K562 (cell line): ENCODE measurements around the gene SCUBE1. TPM values are rescaled to one million over a fixed set of nuclear protein-coding genes. Genes with fewer than 3 reads are reported as not detected.

Experiments
- ATAC-seq: fragments of 200-7000 bp; cut with Tn5 transposase; 3 replicates; pipeline ENCODE4 v1.9.1; 2020; ENCODE audit warnings: moderate library complexity
- BruUV-seq: library from RNA; stranded (reverse); fragments of 400-500 nt; replicated peaks from 2 replicates; lab custom pipeline; 2021; lab: Mats Ljungman, UMichigan
- CTCF ChIA-PET: fragments of 300-600 bp; formaldehyde crosslinking; extraction: SDS; loops from one replicate; lab custom pipeline; 2021; ENCODE audit warnings: low intra/inter-chr PET ratio; lab: Yijun Ruan, JAX
- POLR2A ChIA-PET: fragments of 300-600, 350-650 bp; sonication (Branson Sonifier 250); formaldehyde crosslinking; extraction: SDS; loops from one replicate; lab custom pipeline; 2021; ENCODE audit warnings: antibody characterized with exemption, inconsistent platforms; lab: Yijun Ruan, JAX
- DNase-seq, 4 experiments: peaks; one replicate each; pipeline versions ENCODE4 v3.0.0 to v3.0.0-alpha.2; 2011 to 2018; ENCODE audit warnings: low spot score in 3 of 4, mixed read lengths in 3 of 4; ENCODE audit errors: extremely low read depth in 1 of 4
- FAIRE-seq: peaks from 2 replicates; lab custom pipeline; 2011; peaks lifted over from hg19 to GRCh38; lab: Jason Lieb, UNC
- H2AFZ ChIP-seq: 2 replicates; pipeline ENCODE4 v1.6.0; 2011; ENCODE audit warnings: low read depth, low read length, control low read depth, inconsistent platforms
- H3K27ac ChIP-seq: fragments of 200-600 bp; 3 replicates; pipeline ENCODE4 v1.8.0; 2011; ENCODE audit warnings: low read depth, mild to moderate bottlenecking, control low read depth, inconsistent platforms, low read length, moderate library complexity, mixed read lengths; ENCODE audit errors: extremely low read depth
- H3K27me3 ChIP-seq, 2 experiments: fragments of 300-600 bp in 1 of 2; 2 replicates in 1 of 2; 3 replicates in 1 of 2; pipeline versions ENCODE4 v1.6.0 to v1.8.0; 2011; ENCODE audit warnings: inconsistent platforms in 2 of 2, low read length in 2 of 2, mild to moderate bottlenecking in 1 of 2, mixed read lengths in 1 of 2, moderate library complexity in 1 of 2; ENCODE audit not compliant: control insufficient read depth in 2 of 2, insufficient read depth in 2 of 2
- H3K36me3 ChIP-seq: fragments of 300-600 bp; 3 replicates; pipeline ENCODE4 v1.8.0; 2011; ENCODE audit warnings: mild to moderate bottlenecking, low read length, inconsistent platforms; ENCODE audit not compliant: control insufficient read depth, insufficient read depth
- H3K4me1 ChIP-seq, 2 experiments: fragments of 200-600 bp in 1 of 2; replicated peaks in 1 of 2; 2 replicates in 1 of 2; 3 replicates in 1 of 2; pipeline versions ENCODE4 v1.5.1 to v1.8.0; 2011; ENCODE audit warnings: inconsistent platforms in 2 of 2, low read length in 2 of 2, mild to moderate bottlenecking in 1 of 2, mixed read lengths in 1 of 2, moderate library complexity in 1 of 2; ENCODE audit not compliant: control insufficient read depth in 2 of 2, insufficient read depth in 2 of 2
- H3K4me2 ChIP-seq: 2 replicates; pipeline ENCODE4 v1.6.1; 2011; ENCODE audit warnings: low read length, control low read depth, inconsistent platforms, mixed read lengths; ENCODE audit not compliant: insufficient read depth
- H3K4me3 ChIP-seq: fragments of 200-600 bp; sonication (generic), shearing (Covaris generic); 2 replicates; pipeline ENCODE4 v1.5.1; 2016; ENCODE audit warnings: control low read depth, inconsistent platforms
- H3K79me2 ChIP-seq: fragments of 200-600 bp; 3 replicates; pipeline ENCODE4 v1.8.0; 2011; ENCODE audit warnings: low read length, inconsistent platforms; ENCODE audit not compliant: control insufficient read depth, insufficient read depth
- H3K9ac ChIP-seq, 2 experiments: 2 replicates each; pipeline versions ENCODE4 v1.6.0 to v1.6.1; 2011; ENCODE audit warnings: low read depth in 2 of 2, low read length in 2 of 2, control low read depth in 1 of 2, inconsistent platforms in 1 of 2, mild to moderate bottlenecking in 1 of 2, mixed read lengths in 1 of 2; ENCODE audit not compliant: insufficient read depth in 1 of 2
- H3K9me1 ChIP-seq: one replicate; pipeline ENCODE4 v1.6.0; 2011; ENCODE audit warnings: inconsistent platforms, mild to moderate bottlenecking, low read length, moderate library complexity; ENCODE audit not compliant: control insufficient read depth, insufficient read depth
- H3K9me3 ChIP-seq: replicated peaks from 2 replicates; pipeline ENCODE4 v1.5.1; 2011; ENCODE audit warnings: low read depth, low read length, inconsistent platforms; ENCODE audit not compliant: control insufficient read depth, insufficient read depth
- H4K20me1 ChIP-seq: replicated peaks from 2 replicates; pipeline ENCODE4 v1.6.1; 2011; ENCODE audit warnings: low read length, inconsistent platforms, mixed read lengths; ENCODE audit not compliant: control insufficient read depth, insufficient read depth
- BHLHE40 ChIP-seq: IDR thresholded peaks from 2 replicates; pipeline ENCODE4 v1.6.1; 2011; ENCODE audit warnings: low read length, improper control_type of control experiment
- NR2F6 ChIP-seq: fragments of 450-650 bp; formaldehyde crosslinking; IDR thresholded peaks from 2 replicates; pipeline ENCODE4 v1.4.0; 2020; ENCODE audit warnings: mild to moderate bottlenecking
- POLR2B ChIP-seq: fragments of 450-650 bp; IDR thresholded peaks from 2 replicates; pipeline ENCODE4 v1.6.1; 2018; ENCODE audit warnings: low read depth; ENCODE audit not compliant: partially characterized antibody
- ZNF41 ChIP-seq: fragments of 250-450 bp; sonication (Bioruptor Pico); conservative IDR thresholded peaks from 2 replicates; pipeline ENCODE4 v1.4.0; 2020; ENCODE audit warnings: mild to moderate bottlenecking
- WGBS: fragments of 100-300 bp; shearing (Covaris generic); methylation state at CpG from one replicate; pipeline ENCODE4 v1.1.6; 2016; ENCODE audit warnings: low coverage, mixed read lengths; ENCODE audit not compliant: insufficient coverage; ENCODE audit errors: missing lambda C conversion rate; 5-methylcytosine and 5-hydroxymethylcytosine counted together
- in situ Hi-C: fragments of 300-500 bp; cut with MboI; formaldehyde crosslinking; loops from 4 replicates; pipeline ENCODE4 v1.15.0; 2018; ENCODE audit warnings: inconsistent platforms, mixed read lengths
- intact Hi-C: fragments of 100-400 bp; cut with micrococcal nuclease; formaldehyde crosslinking; loops from 2 replicates; pipeline ENCODE4 v1.14.2; 2022
- polyA plus RNA-seq, 8 experiments: library from polyadenylated mRNA; depleted of rRNA in 4 of 8; stranded (reverse) in 5 of 8; unstranded in 3 of 8; fragments of >200 nt; fragmentation: Nextera tagmentation in 2 of 8; fragmentation: Illumina TruSeq in 1 of 8; extraction: Ambion mirVana in 2 of 8; extraction: Trizol in 1 of 8; gene quantifications; 2 replicates each; pipeline versions ENCODE4 v1.2.1 to v1.2.3, GENCODE V29; 2011 to 2014; ENCODE audit warnings: inconsistent platforms in 1 of 8, missing spikeins in 1 of 8
- total RNA-seq, 7 experiments: library from RNA; depleted of rRNA in 6 of 7; stranded (reverse); fragments of >200 nt in 6 of 7; fragmentation: Illumina TruSeq in 2 of 7; extraction: Trizol in 2 of 7; gene quantifications; 2 replicates each; pipeline versions ENCODE4 v1.2.1 to v1.2.3, GENCODE V29; 2011 to 2021; ENCODE audit warnings: low replicate concordance in 1 of 7
- TF ChIP-seq, protein P1 (sequence below): sonication (generic); formaldehyde crosslinking; IDR thresholded peaks from 2 replicates; pipeline ENCODE4 v1.9.0; 2022; ENCODE audit warnings: mild to moderate bottlenecking, missing genetic modification reagents

Gene SCUBE1
- total and polyA plus RNA-seq, 9 of the 15 experiments (the other 6 are each of a cell fraction or from before 2014, with no cell fraction given), result 0.03 to 0.47 (median 0.29) TPM; not detected in 6

DNA sequence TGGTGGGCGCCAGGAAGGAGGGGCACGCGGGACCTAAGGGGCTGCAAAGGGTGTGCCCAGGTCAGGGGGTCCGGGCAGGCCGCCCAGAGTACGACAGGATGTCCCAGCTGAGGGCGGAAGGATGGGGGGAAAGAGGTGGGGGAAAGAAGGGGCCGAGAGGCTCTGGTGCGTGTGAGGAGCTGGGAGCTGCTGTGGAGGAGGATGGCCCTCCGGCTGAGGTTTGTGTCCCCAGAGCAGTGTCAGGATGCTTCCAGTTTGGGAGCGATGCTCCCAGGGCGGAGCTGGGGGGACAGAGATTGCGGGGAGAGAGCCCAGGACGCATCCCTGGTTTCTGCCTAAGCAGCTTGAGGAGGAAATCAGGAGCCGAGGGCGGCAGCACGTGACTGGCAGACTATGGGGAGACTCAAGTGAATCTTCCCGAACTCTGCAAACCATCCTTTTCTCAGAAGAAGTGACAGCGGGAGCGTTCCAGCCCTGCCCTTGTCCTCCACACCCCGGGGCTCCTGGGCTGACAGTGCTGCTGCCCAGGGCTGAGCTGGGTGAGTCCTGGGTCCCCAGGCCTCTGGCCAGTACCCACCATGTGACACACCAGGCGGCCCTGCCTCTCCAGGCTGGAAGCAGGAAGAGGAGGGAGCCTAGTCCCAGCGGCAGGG is 136.5 kb downstream of the SCUBE1 start:
- no peaks in the 10 kb centered on the region for H4K20me1 ChIP-seq
- no peak overlapping the region; a peak in 1 of 4 replicates for H3K9ac ChIP-seq
- BruUV-seq, result no TSS peak
- H3K27ac ChIP-seq, result no peak overlapping the region
- no peaks in the 10 kb centered on the region for H3K79me2 ChIP-seq
- CTCF ChIA-PET, result no interaction called here
- H3K27me3 ChIP-seq, result peaks cover 0 to 20% of the 10 kb centered on the region in 2 experiments; a peak in 3 of 5 replicates
- POLR2A ChIA-PET, result interaction anchor here (0.6 kb wide), 1 partner anchor 9 kb away, joined by 3 read pairs; no protein-coding TSS in a partner anchor
- no peak for DNase-seq
- in situ Hi-C loops, result no loop called here
- no peak for ATAC-seq
- H3K4me1 ChIP-seq, result peaks cover 2 to 31% of the 10 kb centered on the region in 2 experiments; a peak in 3 of 5 replicates
- no peak for TF ChIP-seq NR2F6
- TF ChIP-seq POLR2B, result no peak
- TF ChIP-seq, protein P1, sequence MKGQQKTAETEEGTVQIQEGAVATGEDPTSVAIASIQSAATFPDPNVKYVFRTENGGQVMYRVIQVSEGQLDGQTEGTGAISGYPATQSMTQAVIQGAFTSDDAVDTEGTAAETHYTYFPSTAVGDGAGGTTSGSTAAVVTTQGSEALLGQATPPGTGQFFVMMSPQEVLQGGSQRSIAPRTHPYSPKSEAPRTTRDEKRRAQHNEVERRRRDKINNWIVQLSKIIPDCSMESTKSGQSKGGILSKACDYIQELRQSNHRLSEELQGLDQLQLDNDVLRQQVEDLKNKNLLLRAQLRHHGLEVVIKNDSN (CRISPR knock-in tag), result peak; percentile 52
- TF ChIP-seq BHLHE40, result 0 out of 2 replicates have a peak, but pooled peaks have one; percentile 16
- no peak for TF ChIP-seq ZNF41 (CRISPR knock-in tag)
- no peaks in the 10 kb centered on the region for H3K9me1 ChIP-seq
- intact Hi-C loops, result no loop called here
- 2% methylated on average over 17 of the region's 23 CpGs for WGBS
- no peak overlapping the region for H2AFZ ChIP-seq
- no peaks in the 10 kb centered on the region for H3K9me3 ChIP-seq
- FAIRE-seq, result no peak
- no peak overlapping the region for H3K4me3 ChIP-seq
- H3K36me3 ChIP-seq, result no peaks in the 10 kb centered on the region
- no peak overlapping the region for H3K4me2 ChIP-seq
